Measurements from ENCODE around the gene ROBO4. TPM values are rescaled to one million over a fixed set of nuclear protein-coding genes. Genes with fewer than 3 reads are reported as not detected.

The ROBO4 gene
- total and polyA plus RNA-seq, 5 donors from 2014 or later, result 0.05 to 1.0 TPM; not detected in 3

DNA sequence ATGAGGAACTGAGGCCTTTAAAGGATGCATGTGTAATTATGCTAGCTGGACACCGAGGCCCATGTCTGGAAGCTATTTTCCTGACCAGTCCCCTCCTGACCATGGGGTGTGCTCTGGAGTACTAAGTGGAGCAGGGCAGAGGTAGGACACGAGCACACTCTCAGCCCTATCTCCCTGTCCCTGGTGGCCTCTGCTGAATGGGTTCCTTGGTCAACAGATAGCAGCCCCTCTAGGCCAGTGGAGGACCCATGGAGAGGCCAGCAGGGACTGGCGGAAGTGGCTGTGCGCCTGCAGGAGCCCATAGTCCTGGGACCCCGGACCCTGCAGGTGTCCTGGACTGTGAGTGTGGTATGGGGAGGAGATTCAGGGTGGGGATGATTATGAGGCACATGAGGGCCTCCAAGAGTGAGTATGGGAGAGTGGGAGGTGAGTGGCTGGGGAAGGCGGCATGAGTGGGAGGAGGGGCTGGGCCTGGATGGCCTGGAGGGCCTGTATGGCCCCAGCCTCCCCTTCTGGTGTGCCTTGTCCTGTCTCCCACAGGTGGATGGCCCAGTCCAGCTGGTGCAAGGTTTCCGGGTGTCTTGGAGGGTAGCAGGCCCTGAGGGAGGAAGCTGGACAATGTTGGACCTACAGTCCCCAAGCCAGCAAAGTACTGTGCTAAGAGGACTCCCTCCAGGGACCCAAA, 23.0 kb downstream of the ROBO4 start:
- H3K27me3 Mint-ChIP-seq, result peaks cover 38% of the 10 kb centered on the region
- Histone ChIP-seq H3K36me3 (ENCODE audit: control insufficient read depth, insufficient read depth, low read length) (no peaks in the 10 kb centered on the region), H3K27ac (ENCODE audit: insufficient read depth, low read length, poor library complexity, severe bottlenecking) (no peak overlapping the region), H3K27me3 (ENCODE audit: control insufficient read depth, insufficient read depth, low read length) (peaks cover 14% of the 10 kb centered on the region), H3K4me1 (ENCODE audit: control insufficient read depth, insufficient read depth, low read length, poor library complexity, severe bottlenecking) (peaks cover 20% of the 10 kb centered on the region), H3K4me3 (ENCODE audit: low read depth, low read length) (no peak overlapping the region), H3K9me3 (ENCODE audit: control insufficient read depth in 2 of 2, low read length in 2 of 2) (no peaks in the 10 kb centered on the region)
- H3K4me1 Mint-ChIP-seq, result peaks cover 0 to 29% (median 2%) of the 10 kb centered on the region in 4 donors
- no peaks in the 10 kb centered on the region for H3K36me3 Mint-ChIP-seq
- no peak for ATAC-seq (ENCODE audit: low read depth in 2 of 2)
- no peak overlapping the region for H3K27ac Mint-ChIP-seq
- peak overlapping the region; percentile 24 to 70 (median 58) for H3K4me3 Mint-ChIP-seq
- H3K9me3 Mint-ChIP-seq, result peaks cover 0 to 2% (median 0%) of the 10 kb centered on the region in 7 donors
- DNase-seq, result no peak

DNA sequence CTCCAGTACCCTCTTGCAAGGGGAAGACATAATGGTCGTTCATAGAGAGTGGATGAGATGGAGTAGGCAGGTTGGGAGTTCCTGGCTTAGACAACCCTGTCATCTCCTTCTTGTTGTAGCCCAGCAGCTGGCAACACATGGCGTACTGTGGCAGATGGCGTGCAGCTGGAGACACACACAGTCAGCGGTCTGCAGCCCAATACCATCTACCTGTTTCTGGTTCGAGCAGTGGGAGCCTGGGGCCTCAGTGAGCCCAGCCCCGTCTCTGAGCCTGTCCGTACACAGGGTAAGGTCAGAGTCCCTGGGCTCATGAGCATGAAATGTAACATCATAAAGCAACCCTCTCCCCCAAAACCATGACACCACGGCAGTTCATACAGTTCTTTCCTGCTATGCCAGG, 23.7 kb downstream of the ROBO4 start:
- Histone ChIP-seq H3K4me3 (ENCODE audit: low read depth, low read length) (no peak overlapping the region), H3K9me3 (ENCODE audit: control insufficient read depth in 2 of 2, low read length in 2 of 2) (no peaks in the 10 kb centered on the region), H3K4me1 (ENCODE audit: control insufficient read depth, insufficient read depth, low read length, poor library complexity, severe bottlenecking) (peaks cover 25% of the 10 kb centered on the region), H3K36me3 (ENCODE audit: control insufficient read depth, insufficient read depth, low read length) (no peaks in the 10 kb centered on the region), H3K27me3 (ENCODE audit: control insufficient read depth, insufficient read depth, low read length) (peaks cover 17% of the 10 kb centered on the region), H3K27ac (ENCODE audit: insufficient read depth, low read length, poor library complexity, severe bottlenecking) (no peak overlapping the region)
- no peak for ATAC-seq (ENCODE audit: low read depth in 2 of 2)
- Mint-ChIP-seq H3K27ac (no peak overlapping the region), H3K9me3 (peaks cover 0 to 2% (median 0%) of the 10 kb centered on the region in 7 donors), H3K4me1 (peaks cover 0 to 32% (median 2%) of the 10 kb centered on the region in 4 donors), H3K36me3 (no peaks in the 10 kb centered on the region), H3K4me3 (peak overlapping the region in 3 of 4 donors; percentile 34 to 62 (median 43)), H3K27me3 (peaks cover 44% of the 10 kb centered on the region)
- no peak for DNase-seq

- H3K36me3 ChIP-seq (ENCODE audit: control insufficient read depth, insufficient read depth, low read length), result no peaks in the 10 kb centered on the region
- H3K27me3 ChIP-seq (ENCODE audit: control insufficient read depth, insufficient read depth, low read length), result peaks cover 22% of the 10 kb centered on the region
- no peak for DNase-seq
- no peak overlapping the region for H3K4me3 ChIP-seq (ENCODE audit: low read depth, low read length)
- no peak overlapping the region for H3K27ac ChIP-seq (ENCODE audit: insufficient read depth, low read length, poor library complexity, severe bottlenecking)
- ATAC-seq (ENCODE audit: low read depth in 2 of 2), result no peak
- peaks cover 0 to 37% (median 2%) of the 10 kb centered on the region in 4 donors for H3K4me1 Mint-ChIP-seq
- H3K9me3 Mint-ChIP-seq, result peaks cover 0 to 2% (median 0%) of the 10 kb centered on the region in 7 donors
- H3K36me3 Mint-ChIP-seq, result no peaks in the 10 kb centered on the region
- H3K9me3 ChIP-seq (ENCODE audit: control insufficient read depth in 2 of 2, low read length in 2 of 2), result no peaks in the 10 kb centered on the region
- peaks cover 54% of the 10 kb centered on the region for H3K27me3 Mint-ChIP-seq
- peak overlapping the region in 1 of 4 donors; percentile 17 for H3K4me3 Mint-ChIP-seq
- peaks cover 30% of the 10 kb centered on the region for H3K4me1 ChIP-seq (ENCODE audit: control insufficient read depth, insufficient read depth, low read length, poor library complexity, severe bottlenecking)
- H3K27ac Mint-ChIP-seq, result no peak overlapping the region
These were observed 24.9 kb downstream of the ROBO4 start for GRCh38 chr11:124872741-124873140.

DNA sequence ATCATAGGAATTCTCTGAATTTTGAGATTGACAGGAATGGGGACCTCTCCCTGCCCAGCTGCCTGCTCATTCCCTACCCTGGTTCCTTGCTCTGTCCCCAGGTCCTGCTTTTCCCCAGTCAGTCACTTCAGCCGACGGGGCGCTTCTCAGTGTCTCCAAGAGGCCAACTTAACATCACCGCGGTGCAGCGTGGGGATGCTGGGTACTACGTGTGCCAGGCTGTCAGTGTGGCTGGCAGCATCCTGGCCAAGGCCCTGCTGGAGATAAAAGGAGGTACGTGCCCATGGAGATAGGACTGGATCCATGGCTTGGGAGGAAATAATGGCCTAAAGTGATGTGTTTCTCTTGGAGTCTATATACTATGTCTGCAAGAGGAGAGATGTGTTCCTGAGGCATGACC, 25.4 kb downstream of the ROBO4 start:
- Histone ChIP-seq H3K27ac (ENCODE audit: insufficient read depth, low read length, poor library complexity, severe bottlenecking) (no peak overlapping the region), H3K4me1 (ENCODE audit: control insufficient read depth, insufficient read depth, low read length, poor library complexity, severe bottlenecking) (peaks cover 27% of the 10 kb centered on the region), H3K4me3 (ENCODE audit: low read depth, low read length) (no peak overlapping the region), H3K9me3 (ENCODE audit: control insufficient read depth in 2 of 2, low read length in 2 of 2) (no peaks in the 10 kb centered on the region), H3K27me3 (ENCODE audit: control insufficient read depth, insufficient read depth, low read length) (peaks cover 26% of the 10 kb centered on the region), H3K36me3 (ENCODE audit: control insufficient read depth, insufficient read depth, low read length) (no peaks in the 10 kb centered on the region)
- peaks cover 0 to 37% (median 5%) of the 10 kb centered on the region in 4 donors for H3K4me1 Mint-ChIP-seq
- H3K4me3 Mint-ChIP-seq, result peak overlapping the region in 1 of 4 donors; percentile 17
- H3K36me3 Mint-ChIP-seq, result no peaks in the 10 kb centered on the region
- no peak for ATAC-seq (ENCODE audit: low read depth in 2 of 2)
- no peak overlapping the region for H3K27ac Mint-ChIP-seq
- no peak for DNase-seq
- H3K27me3 Mint-ChIP-seq, result peaks cover 58% of the 10 kb centered on the region
- peaks cover 0 to 2% (median 0%) of the 10 kb centered on the region in 7 donors for H3K9me3 Mint-ChIP-seq

GRCh38 chr11:124870430-124870829, 27.2 kb downstream of the ROBO4 start:
- Mint-ChIP-seq H3K9me3 (peaks cover 0 to 6% (median 0%) of the 10 kb centered on the region in 7 donors), H3K36me3 (no peaks in the 10 kb centered on the region), H3K27ac (no peak overlapping the region), H3K4me3 (no peak overlapping the region), H3K27me3 (peaks cover 75% of the 10 kb centered on the region), H3K4me1 (peaks cover 0 to 41% (median 10%) of the 10 kb centered on the region in 4 donors)
- Histone ChIP-seq H3K36me3 (ENCODE audit: control insufficient read depth, insufficient read depth, low read length) (no peaks in the 10 kb centered on the region), H3K27ac (ENCODE audit: insufficient read depth, low read length, poor library complexity, severe bottlenecking) (no peak overlapping the region), H3K4me1 (ENCODE audit: control insufficient read depth, insufficient read depth, low read length, poor library complexity, severe bottlenecking) (peaks cover 22% of the 10 kb centered on the region), H3K9me3 (ENCODE audit: control insufficient read depth in 2 of 2, low read length in 2 of 2) (peaks cover 0 to 7% of the 10 kb centered on the region in 2 experiments), H3K4me3 (ENCODE audit: low read depth, low read length) (no peak overlapping the region), H3K27me3 (ENCODE audit: control insufficient read depth, insufficient read depth, low read length) (peaks cover 35% of the 10 kb centered on the region)
- no peak for ATAC-seq (ENCODE audit: low read depth in 2 of 2)
- no peak for DNase-seq

DNA sequence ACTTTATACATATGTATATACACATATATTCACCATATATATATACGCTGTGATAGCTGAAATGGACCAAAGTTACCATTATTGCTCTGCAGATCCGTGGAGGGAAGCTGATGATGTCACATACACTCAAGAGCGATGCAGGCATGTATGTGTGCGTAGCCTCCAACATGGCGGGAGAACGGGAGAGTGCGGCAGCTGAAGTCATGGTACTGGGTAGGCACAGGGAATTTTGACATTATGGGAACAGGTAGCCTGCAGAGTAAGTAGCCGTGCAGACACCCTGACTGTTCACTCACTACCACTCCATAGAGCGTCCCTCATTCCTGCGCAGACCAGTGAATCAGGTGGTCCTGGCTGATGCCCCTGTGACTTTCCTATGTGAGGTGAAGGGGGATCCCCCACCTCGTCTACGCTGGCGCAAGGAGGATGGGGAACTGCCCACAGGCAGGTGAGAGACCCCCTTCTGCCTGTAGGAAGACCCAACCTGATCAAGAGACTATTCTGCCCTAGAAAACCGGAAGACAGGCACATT, 27.7 kb downstream of the ROBO4 start:
- H3K36me3 Mint-ChIP-seq, result no peaks in the 10 kb centered on the region
- no peak for ATAC-seq (ENCODE audit: low read depth in 2 of 2)
- H3K27ac Mint-ChIP-seq, result no peak overlapping the region
- Histone ChIP-seq H3K27me3 (ENCODE audit: control insufficient read depth, insufficient read depth, low read length) (peaks cover 32% of the 10 kb centered on the region), H3K4me1 (ENCODE audit: control insufficient read depth, insufficient read depth, low read length, poor library complexity, severe bottlenecking) (peaks cover 26% of the 10 kb centered on the region), H3K27ac (ENCODE audit: insufficient read depth, low read length, poor library complexity, severe bottlenecking) (no peak overlapping the region), H3K36me3 (ENCODE audit: control insufficient read depth, insufficient read depth, low read length) (no peaks in the 10 kb centered on the region), H3K9me3 (ENCODE audit: control insufficient read depth in 2 of 2, low read length in 2 of 2) (peaks cover 0 to 7% of the 10 kb centered on the region in 2 experiments), H3K4me3 (ENCODE audit: low read depth, low read length) (no peak overlapping the region)
- H3K4me3 Mint-ChIP-seq, result peak overlapping the region in 1 of 4 donors; percentile 0
- peaks cover 74% of the 10 kb centered on the region for H3K27me3 Mint-ChIP-seq
- no peak for DNase-seq
- H3K9me3 Mint-ChIP-seq, result peaks cover 0 to 5% (median 0%) of the 10 kb centered on the region in 7 donors
- H3K4me1 Mint-ChIP-seq, result peaks cover 0 to 41% (median 9%) of the 10 kb centered on the region in 4 donors

GRCh38 chr11:124869331-124869730, 28.3 kb downstream of the ROBO4 start:
- peaks cover 0 to 45% (median 9%) of the 10 kb centered on the region in 4 donors for H3K4me1 Mint-ChIP-seq
- peaks cover 34% of the 10 kb centered on the region for H3K27me3 ChIP-seq (ENCODE audit: control insufficient read depth, insufficient read depth, low read length)
- peaks cover 79% of the 10 kb centered on the region for H3K27me3 Mint-ChIP-seq
- H3K36me3 ChIP-seq (ENCODE audit: control insufficient read depth, insufficient read depth, low read length), result no peaks in the 10 kb centered on the region
- H3K4me3 ChIP-seq (ENCODE audit: low read depth, low read length), result no peak overlapping the region
- no peaks in the 10 kb centered on the region for H3K36me3 Mint-ChIP-seq
- no peak overlapping the region for H3K27ac ChIP-seq (ENCODE audit: insufficient read depth, low read length, poor library complexity, severe bottlenecking)
- H3K9me3 Mint-ChIP-seq, result peaks cover 0 to 4% (median 0%) of the 10 kb centered on the region in 7 donors
- DNase-seq (no peak), ATAC-seq (ENCODE audit: low read depth in 2 of 2) (no peak)
- H3K27ac Mint-ChIP-seq, result no peak overlapping the region
- peaks cover 26% of the 10 kb centered on the region for H3K4me1 ChIP-seq (ENCODE audit: control insufficient read depth, insufficient read depth, low read length, poor library complexity, severe bottlenecking)
- peak overlapping the region in 2 of 4 donors; percentile 0 to 63 for H3K4me3 Mint-ChIP-seq
- H3K9me3 ChIP-seq (ENCODE audit: control insufficient read depth in 2 of 2, low read length in 2 of 2), result peaks cover 0 to 7% of the 10 kb centered on the region in 2 experiments

Measured in CD4-positive, CD25-positive, alpha-beta regulatory T cell (primary cell).